MM.1S (cell line): Measurements from ENCODE around the gene LHX5.

Experiments used
- EZH2 ChIP-seq: fragments of 300-600 bp; sonication (generic); optimal IDR thresholded peaks from 2 replicates; pipeline ENCODE3; 2017; ENCODE audit warnings: low read depth, mild to moderate bottlenecking, antibody characterized with exemption, low read length, mixed read lengths
- TF ChIP-seq, protein P1 (sequence below): fragments of 300-600 bp; sonication (generic); IDR thresholded peaks from 2 replicates; pipeline ENCODE4 v1.5.1; 2016; ENCODE audit warnings: antibody characterized with exemption, low read length, mixed read lengths

DNA sequence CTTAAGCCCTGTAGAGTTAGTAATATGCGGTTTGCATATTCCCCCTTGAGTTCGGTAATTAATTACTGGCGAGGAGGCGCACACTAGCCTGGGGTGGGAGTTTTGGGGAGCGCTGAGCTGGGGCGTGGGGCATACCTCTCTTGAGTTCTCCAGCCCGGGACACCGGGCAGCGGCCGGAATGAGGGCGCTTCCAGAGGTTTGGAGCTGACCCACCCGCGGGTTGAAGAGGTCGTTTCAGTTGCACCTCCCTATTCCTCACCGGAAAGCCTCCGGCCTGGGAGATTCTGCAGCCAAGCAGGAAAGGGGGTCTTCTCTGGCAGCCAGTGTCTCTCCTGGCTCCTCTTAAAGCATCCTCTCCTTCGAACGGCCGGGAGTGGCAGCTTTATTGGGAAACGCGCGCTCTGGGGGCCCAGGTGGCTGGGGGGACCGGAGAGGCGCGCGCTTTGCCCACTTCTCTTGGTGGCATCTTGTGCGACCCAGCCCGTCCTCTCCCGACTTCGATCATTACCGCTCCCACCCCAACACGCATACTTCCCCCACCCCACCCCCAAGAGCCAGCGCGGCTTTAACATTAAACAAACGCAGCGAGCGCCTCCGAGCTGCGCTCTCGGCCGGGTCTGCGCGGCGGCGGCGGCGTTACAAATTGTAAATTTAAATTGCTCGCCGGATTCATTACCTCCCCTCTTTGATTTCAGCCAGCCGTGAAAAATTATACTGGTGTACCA lies 3.9 kb upstream of the LHX5 start:
- TF ChIP-seq, protein P1, sequence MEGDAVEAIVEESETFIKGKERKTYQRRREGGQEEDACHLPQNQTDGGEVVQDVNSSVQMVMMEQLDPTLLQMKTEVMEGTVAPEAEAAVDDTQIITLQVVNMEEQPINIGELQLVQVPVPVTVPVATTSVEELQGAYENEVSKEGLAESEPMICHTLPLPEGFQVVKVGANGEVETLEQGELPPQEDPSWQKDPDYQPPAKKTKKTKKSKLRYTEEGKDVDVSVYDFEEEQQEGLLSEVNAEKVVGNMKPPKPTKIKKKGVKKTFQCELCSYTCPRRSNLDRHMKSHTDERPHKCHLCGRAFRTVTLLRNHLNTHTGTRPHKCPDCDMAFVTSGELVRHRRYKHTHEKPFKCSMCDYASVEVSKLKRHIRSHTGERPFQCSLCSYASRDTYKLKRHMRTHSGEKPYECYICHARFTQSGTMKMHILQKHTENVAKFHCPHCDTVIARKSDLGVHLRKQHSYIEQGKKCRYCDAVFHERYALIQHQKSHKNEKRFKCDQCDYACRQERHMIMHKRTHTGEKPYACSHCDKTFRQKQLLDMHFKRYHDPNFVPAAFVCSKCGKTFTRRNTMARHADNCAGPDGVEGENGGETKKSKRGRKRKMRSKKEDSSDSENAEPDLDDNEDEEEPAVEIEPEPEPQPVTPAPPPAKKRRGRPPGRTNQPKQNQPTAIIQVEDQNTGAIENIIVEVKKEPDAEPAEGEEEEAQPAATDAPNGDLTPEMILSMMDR, result no peak
- no peak for TF ChIP-seq EZH2
